SK-N-MC (cell line): ENCODE results near the gene LRRC4B.

ENCODE experiments used
- DNase-seq: peaks from one replicate; pipeline ENCODE4 v3.0.0-alpha.2; 2011; ENCODE audit warnings: low read depth, low spot score
- H3K27ac ChIP-seq: fragments of 200-600 bp; sonication (generic); 2 replicates; pipeline ENCODE4 v1.5.1; 2016; ENCODE audit warnings: mixed run types
- H3K36me3 ChIP-seq: fragments of 200-600 bp; sonication (generic); 2 replicates; pipeline ENCODE4 v1.6.1; 2017; ENCODE audit warnings: antibody characterized with exemption, low read length, mixed read lengths; ENCODE audit not compliant: insufficient read depth
- H3K4me3 ChIP-seq: fragments of 200-600 bp; sonication (generic); 2 replicates; pipeline ENCODE4 v1.5.1; 2016
- H3K9ac ChIP-seq: fragments of 200-600 bp; sonication (generic); 2 replicates; pipeline ENCODE4 v1.8.0; 2017; ENCODE audit warnings: mixed run types, mixed read lengths; ENCODE audit not compliant: insufficient read length
- H3K9me3 ChIP-seq: fragments of 200-600 bp; sonication (generic); 2 replicates; pipeline ENCODE4 v1.6.1; 2017; ENCODE audit warnings: low read depth, mild to moderate bottlenecking, antibody characterized with exemption, low read length, moderate library complexity, mixed read lengths
- EZH2 ChIP-seq: fragments of 200-600 bp; sonication (generic); IDR thresholded peaks from one replicate; pipeline ENCODE4 v1.6.1; 2017; ENCODE audit warnings: antibody characterized with exemption
- FOXP2 ChIP-seq: optimal IDR thresholded peaks from 2 replicates; pipeline ENCODE3; 2011; ENCODE audit warnings: mild to moderate bottlenecking, moderate library complexity; ENCODE audit not compliant: insufficient read depth; ENCODE audit errors: extremely low read length, control extremely low read depth
- POLR2AphosphoS5 ChIP-seq: IDR thresholded peaks from 2 replicates; pipeline ENCODE4 v1.6.1; 2012; ENCODE audit warnings: mild to moderate bottlenecking, low read depth, low read length, borderline replicate concordance

Gene LRRC4B

GRCh38 chr19:50482916-50483315 is 85.3 kb downstream of the LRRC4B start:
- Histone ChIP-seq H3K9ac (no peak overlapping the region), H3K9me3 (no peaks in the 10 kb centered on the region), H3K36me3 (peaks cover 14% of the 10 kb centered on the region; the same call in 1 of the 2 replicates), H3K27ac (no peak overlapping the region), H3K4me3 (no peak overlapping the region)
- DNase-seq, result no peak
- TF ChIP-seq POLR2AphosphoS5 (no peak), EZH2 (no peak), FOXP2 (no peak)

DNA sequence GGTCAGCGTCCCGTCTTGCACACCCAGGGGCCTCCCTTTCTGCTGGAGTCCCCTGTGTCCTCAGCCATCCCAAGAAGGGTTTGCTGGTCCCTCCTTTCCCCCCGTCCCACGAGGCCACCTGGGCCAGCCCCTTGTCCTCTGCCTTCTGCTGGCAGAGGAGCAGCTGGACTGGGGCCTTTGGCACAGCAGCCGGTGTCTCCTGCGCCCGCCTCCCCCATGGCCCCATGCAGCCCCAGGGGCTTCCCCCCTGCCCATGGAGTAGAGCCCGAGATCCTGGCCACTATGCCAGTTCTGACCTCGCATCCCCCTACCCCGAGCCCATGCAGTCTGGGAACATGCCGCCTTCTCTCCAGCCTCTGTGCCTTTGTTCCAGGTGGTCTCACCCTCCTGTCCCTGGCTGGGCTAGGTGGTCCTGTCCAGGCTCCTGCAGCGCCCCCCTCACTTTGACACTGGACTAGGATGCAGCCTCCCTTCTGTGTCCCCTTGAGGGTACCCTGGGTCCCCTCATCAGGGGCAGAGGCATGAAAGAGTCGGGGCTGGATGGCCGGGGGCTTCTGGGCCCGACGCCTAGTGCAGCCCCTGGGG is 85.9 kb downstream of the LRRC4B start:
- Histone ChIP-seq H3K27ac (no peak overlapping the region), H3K4me3 (no peak overlapping the region), H3K9me3 (no peaks in the 10 kb centered on the region), H3K9ac (no peak overlapping the region), H3K36me3 (peaks cover 16% of the 10 kb centered on the region; the same call in 1 of the 2 replicates)
- DNase-seq, result no peak
- TF ChIP-seq POLR2AphosphoS5, result no peak
- TF ChIP-seq FOXP2, result no peak
- no peak for TF ChIP-seq EZH2

- H3K27ac ChIP-seq, result no peak overlapping the region
- peaks cover 16% of the 10 kb centered on the region; the same call in 1 of the 2 replicates for H3K36me3 ChIP-seq
- no peak overlapping the region for H3K4me3 ChIP-seq
- H3K9ac ChIP-seq, result no peak overlapping the region
- no peaks in the 10 kb centered on the region for H3K9me3 ChIP-seq
- TF ChIP-seq EZH2 (no peak), POLR2AphosphoS5 (no peak), FOXP2 (no peak)
- DNase-seq, result no peak
These were observed 86.7 kb downstream of the LRRC4B start for GRCh38 chr19:50481351-50482149.

GRCh38 chr19:50480281-50481111 is 87.7 kb downstream of the LRRC4B start:
- no peak for DNase-seq
- Histone ChIP-seq H3K36me3 (peaks cover 16% of the 10 kb centered on the region; the same call in 1 of the 2 replicates), H3K4me3 (no peak overlapping the region), H3K27ac (no peak overlapping the region), H3K9ac (no peak overlapping the region), H3K9me3 (no peaks in the 10 kb centered on the region)
- TF ChIP-seq FOXP2 (no peak), POLR2AphosphoS5 (no peak), EZH2 (no peak)

GRCh38 chr19:50479761-50480251 is 88.4 kb downstream of the LRRC4B start:
- DNase-seq, result no peak
- no peaks in the 10 kb centered on the region for H3K9me3 ChIP-seq
- no peak overlapping the region for H3K9ac ChIP-seq
- H3K36me3 ChIP-seq, result peaks cover 16% of the 10 kb centered on the region; the same call in 1 of the 2 replicates
- TF ChIP-seq EZH2 (no peak), FOXP2 (no peak), POLR2AphosphoS5 (no peak)
- H3K27ac ChIP-seq, result no peak overlapping the region
- H3K4me3 ChIP-seq, result no peak overlapping the region

DNA sequence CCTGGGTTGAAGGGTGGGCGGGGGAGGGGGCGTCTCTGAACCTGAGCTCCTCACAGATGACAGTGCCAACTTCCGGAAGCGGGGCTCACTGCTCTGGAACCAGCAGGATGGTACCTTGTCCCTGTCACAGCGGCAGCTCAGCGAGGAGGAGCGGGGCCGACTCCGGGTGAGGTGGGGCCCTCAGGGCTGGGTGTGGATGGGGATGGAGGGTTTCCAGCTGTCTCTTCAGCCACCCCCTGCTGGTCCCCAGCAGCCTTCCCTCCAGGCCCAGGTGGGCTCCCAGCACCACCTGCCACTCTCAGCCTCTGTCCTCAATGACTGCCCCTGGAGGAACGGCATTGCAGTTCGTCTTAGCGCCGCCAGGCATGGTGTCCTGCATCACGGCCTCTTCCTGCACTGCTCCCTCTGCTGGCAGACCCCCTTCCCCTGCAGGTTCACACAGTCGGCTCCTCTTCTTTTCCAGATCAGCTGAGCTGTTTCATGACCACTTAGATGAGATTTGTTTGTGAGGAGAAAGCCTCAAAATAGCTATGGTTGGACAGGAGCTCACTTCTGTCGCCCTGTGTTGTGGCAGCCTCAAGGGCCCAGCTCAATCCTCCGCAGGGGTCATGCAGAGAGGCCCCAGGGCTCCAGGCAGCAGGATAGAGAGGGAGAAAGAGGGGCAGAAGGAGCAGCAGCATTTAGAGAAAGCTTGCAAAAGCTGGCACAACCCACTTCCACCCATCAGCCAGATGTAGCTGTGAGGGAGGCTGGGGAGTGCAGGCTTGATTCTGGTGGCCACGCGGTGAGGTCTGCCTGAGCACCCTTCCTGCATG is 89.1 kb downstream of the LRRC4B start:
- H3K9me3 ChIP-seq, result no peaks in the 10 kb centered on the region
- H3K36me3 ChIP-seq, result peaks cover 16% of the 10 kb centered on the region; the same call in 1 of the 2 replicates
- no peak overlapping the region for H3K27ac ChIP-seq
- TF ChIP-seq EZH2, result no peak
- TF ChIP-seq FOXP2, result no peak
- TF ChIP-seq POLR2AphosphoS5, result no peak
- no peak for DNase-seq
- H3K4me3 ChIP-seq, result no peak overlapping the region
- H3K9ac ChIP-seq, result no peak overlapping the region

DNA sequence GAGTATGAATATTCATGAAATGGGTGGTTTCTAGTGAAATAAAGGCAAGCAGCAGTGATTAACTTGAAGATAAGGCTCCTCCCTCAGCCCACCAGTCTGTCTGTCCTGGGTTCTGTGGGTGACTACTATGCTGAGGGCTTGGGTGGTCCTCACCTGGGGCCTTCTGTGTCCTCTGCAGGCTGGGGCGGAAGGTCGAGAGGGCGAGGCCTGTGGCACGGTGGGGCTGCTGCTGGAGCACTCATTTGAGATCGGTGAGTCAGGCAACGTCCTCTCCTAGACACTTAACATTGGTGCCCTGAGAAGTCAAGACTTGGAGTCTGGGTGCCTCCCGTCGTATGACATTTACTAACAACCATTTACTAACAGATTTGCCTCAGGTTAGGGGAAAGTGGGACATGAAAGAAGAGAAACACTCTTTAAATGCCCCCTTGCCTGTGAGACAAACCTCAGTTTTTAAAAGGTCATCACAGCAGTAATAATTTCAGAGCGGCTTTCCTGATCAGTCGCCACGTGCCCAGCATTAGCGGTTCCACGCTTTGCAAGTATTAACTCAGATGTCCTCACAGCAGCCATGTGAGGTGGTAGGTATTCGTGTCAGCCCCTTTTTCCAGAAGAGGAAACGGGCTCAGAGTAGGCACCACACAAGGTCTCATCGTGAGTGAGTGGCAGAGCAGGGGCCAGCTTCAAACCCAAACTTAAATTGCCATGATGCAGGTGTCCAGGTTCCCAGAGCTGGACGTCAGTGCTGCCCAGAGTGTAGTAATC is 90.3 kb downstream of the LRRC4B start:
- no peak overlapping the region; the same call in 1 of the 2 replicates for H3K4me3 ChIP-seq
- H3K9me3 ChIP-seq, result no peaks in the 10 kb centered on the region
- H3K36me3 ChIP-seq, result peaks cover 16% of the 10 kb centered on the region; the same call in 1 of the 2 replicates
- no peak overlapping the region for H3K9ac ChIP-seq
- H3K27ac ChIP-seq, result no peak overlapping the region
- TF ChIP-seq FOXP2 (no peak), POLR2AphosphoS5 (no peak), EZH2 (no peak)
- DNase-seq, result no peak
